GM23248 (cell line): ENCODE measurements around the gene HDAC2. TPM values are rescaled to one million over a fixed set of nuclear protein-coding genes. Genes with fewer than 3 reads are reported as not detected.

ENCODE experiments used
- DNase-seq: peaks from one replicate; pipeline ENCODE4 v3.0.0-alpha.2; 2015
- H2AFZ ChIP-seq: fragments of 200-600 bp; sonication (generic); 2 replicates; pipeline ENCODE4 v1.6.1; 2016; ENCODE audit warnings: antibody characterized with exemption
- H3F3A ChIP-seq: fragments of 200-600 bp; sonication (generic); 2 replicates; pipeline ENCODE4 v1.6.1; 2016; ENCODE audit warnings: mild to moderate bottlenecking, antibody characterized with exemption, mixed run types; ENCODE audit not compliant: insufficient read depth
- H3K27ac ChIP-seq: fragments of 200-600 bp; sonication (generic); 2 replicates; pipeline ENCODE4 v1.5.1; 2016; ENCODE audit warnings: mild to moderate bottlenecking
- H3K27me3 ChIP-seq: fragments of 200-600 bp; sonication (generic); replicated peaks from 2 replicates; pipeline ENCODE4 v1.6.1; 2016; ENCODE audit warnings: mild to moderate bottlenecking; ENCODE audit not compliant: insufficient read depth
- H3K36me3 ChIP-seq: fragments of 200-600 bp; sonication (generic); 2 replicates; pipeline ENCODE4 v1.6.1; 2016; ENCODE audit warnings: low read depth, mild to moderate bottlenecking
- H3K4me1 ChIP-seq: fragments of 200-600 bp; sonication (generic); 2 replicates; pipeline ENCODE4 v1.6.1; 2016; ENCODE audit warnings: mild to moderate bottlenecking; ENCODE audit not compliant: insufficient read depth
- H3K4me2 ChIP-seq: fragments of 200-600 bp; sonication (generic); one replicate; pipeline ENCODE4 v1.6.1; 2016; ENCODE audit warnings: mild to moderate bottlenecking; ENCODE audit not compliant: unreplicated experiment
- H3K4me3 ChIP-seq: fragments of 200-600 bp; sonication (generic); 2 replicates; pipeline ENCODE4 v1.5.1; 2016; ENCODE audit warnings: mild to moderate bottlenecking
- H3K79me2 ChIP-seq: fragments of 200-600 bp; sonication (generic); 2 replicates; pipeline ENCODE4 v1.6.1; 2016; ENCODE audit warnings: mild to moderate bottlenecking; ENCODE audit not compliant: insufficient read depth
- H3K9ac ChIP-seq: fragments of 200-600 bp; sonication (generic); 2 replicates; pipeline ENCODE4 v1.6.1; 2016; ENCODE audit warnings: mild to moderate bottlenecking
- H3K9me2 ChIP-seq: fragments of 200-600 bp; sonication (generic); 2 replicates; pipeline ENCODE4 v1.6.1; 2016; ENCODE audit warnings: mixed run types, mild to moderate bottlenecking, moderate library complexity; ENCODE audit not compliant: insufficient read depth
- H3K9me3 ChIP-seq: fragments of 200-600 bp; sonication (generic); one replicate; pipeline ENCODE4 v1.6.1; 2017; ENCODE audit warnings: low read depth
- H4K20me1 ChIP-seq: fragments of 200-600 bp; sonication (generic); 2 replicates; pipeline ENCODE4 v1.6.0; 2016; ENCODE audit not compliant: insufficient read depth
- EZH2 ChIP-seq: fragments of 200-600 bp; sonication (generic); IDR thresholded peaks from 2 replicates; pipeline ENCODE4 v1.6.1; 2018; ENCODE audit warnings: antibody characterized with exemption, mild to moderate bottlenecking; ENCODE audit not compliant: insufficient read depth, poor library complexity, severe bottlenecking
- EZH2phosphoT487 ChIP-seq: fragments of 200-600 bp; sonication (generic); IDR thresholded peaks from 2 replicates; pipeline ENCODE4 v1.6.1; 2018; ENCODE audit warnings: antibody characterized with exemption, moderate library complexity, mild to moderate bottlenecking, low read depth; ENCODE audit not compliant: insufficient read depth
- WGBS, 2 experiments: methylation state at CpG; one replicate each; pipeline ENCODE4 v1.1.6; 2015 to 2017; ENCODE audit warnings: low lambda C conversion rate in 2 of 2, low coverage in 1 of 2; ENCODE audit errors: missing lambda C conversion rate in 2 of 2; 5-methylcytosine and 5-hydroxymethylcytosine counted together
- in situ Hi-C: fragments of 300-500 bp; cut with MboI; formaldehyde crosslinking; loops from 2 replicates; pipeline ENCODE4 v1.15.0; 2020
- polyA plus RNA-seq: library from polyadenylated mRNA; unstranded; fragments of >200 nt; fragmentation: Nextera tagmentation; extraction: Ambion mirVana; gene quantifications from 2 replicates; pipeline ENCODE4 v1.2.1, GENCODE V29; 2016
- total RNA-seq: library from RNA; depleted of rRNA; stranded (reverse); fragments of >200 nt; shearing (Covaris generic); gene quantifications from 2 replicates; pipeline ENCODE4 v1.2.3, GENCODE V29; 2014

Gene HDAC2
- total and polyA plus RNA-seq, 2 experiments from 2014 or later = 29.4 to 97.4 TPM

- Histone ChIP-seq H3K79me2 (no peaks in the 10 kb centered on the region), H3K4me2 (no peak overlapping the region), H3F3A (no peaks in the 10 kb centered on the region), H4K20me1 (no peaks in the 10 kb centered on the region), H3K9me3 (no peaks in the 10 kb centered on the region), H3K9me2 (no peaks in the 10 kb centered on the region), H3K4me3 (no peak overlapping the region), H3K27me3 (no peaks in the 10 kb centered on the region), H3K36me3 (no peaks in the 10 kb centered on the region), H2AFZ (no peak overlapping the region), H3K4me1 (no peaks in the 10 kb centered on the region), H3K9ac (no peak overlapping the region), H3K27ac (no peak overlapping the region)
- TF ChIP-seq EZH2 = no peak
- TF ChIP-seq EZH2phosphoT487 = no peak
- peak; percentile 36 for DNase-seq
- in situ Hi-C loops = loop anchor here (25.0 kb wide), 1 partner anchor 306 kb away; no protein-coding TSS in a partner anchor
- 74 to 79% methylated on average over 4 of the region's 4 CpGs for WGBS, 2 experiments
These were observed 10.1 kb upstream of the HDAC2 start for GRCh38 chr6:113980937-113981554.

GRCh38 chr6:113979937-113980336 lies 9.0 kb upstream of the HDAC2 start:
- TF ChIP-seq EZH2phosphoT487 (no peak), EZH2 (no peak)
- no peak overlapping the region for H3K4me2 ChIP-seq
- no peak overlapping the region for H2AFZ ChIP-seq
- no peaks in the 10 kb centered on the region for H3K27me3 ChIP-seq
- H4K20me1 ChIP-seq = no peaks in the 10 kb centered on the region
- H3K79me2 ChIP-seq = no peaks in the 10 kb centered on the region
- no peaks in the 10 kb centered on the region for H3K9me2 ChIP-seq
- no peak for DNase-seq
- H3K36me3 ChIP-seq = no peaks in the 10 kb centered on the region
- no peak overlapping the region for H3K27ac ChIP-seq
- H3K4me3 ChIP-seq = no peak overlapping the region
- no peaks in the 10 kb centered on the region for H3F3A ChIP-seq
- 24% methylated on average over 1 of the region's 1 CpG for WGBS, 2 experiments
- no peaks in the 10 kb centered on the region for H3K9me3 ChIP-seq
- in situ Hi-C loops = loop anchor here (25.0 kb wide), 1 partner anchor 307 kb away; no protein-coding TSS in a partner anchor
- no peaks in the 10 kb centered on the region for H3K4me1 ChIP-seq
- H3K9ac ChIP-seq = no peak overlapping the region

- 94% methylated on average over 3 of the region's 3 CpGs for WGBS, 2 experiments
- no peak for TF ChIP-seq EZH2
- TF ChIP-seq EZH2phosphoT487 = no peak
- Histone ChIP-seq H3F3A (no peaks in the 10 kb centered on the region), H3K9me3 (no peaks in the 10 kb centered on the region), H3K27ac (no peak overlapping the region), H2AFZ (no peak overlapping the region), H4K20me1 (no peaks in the 10 kb centered on the region), H3K9me2 (no peaks in the 10 kb centered on the region), H3K4me2 (no peak overlapping the region), H3K4me1 (no peaks in the 10 kb centered on the region), H3K79me2 (no peaks in the 10 kb centered on the region), H3K27me3 (no peaks in the 10 kb centered on the region), H3K9ac (no peak overlapping the region), H3K4me3 (no peak overlapping the region), H3K36me3 (no peaks in the 10 kb centered on the region)
- DNase-seq = no peak
- in situ Hi-C loops = loop anchor here (25.0 kb wide), 1 partner anchor 309 kb away; no protein-coding TSS in a partner anchor
These were observed 7.2 kb upstream of the HDAC2 start for GRCh38 chr6:113978084-113978675.

GRCh38 chr6:113976806-113977205 lies 5.9 kb upstream of the HDAC2 start:
- no peak for DNase-seq
- no peaks in the 10 kb centered on the region for H3K27me3 ChIP-seq
- no peaks in the 10 kb centered on the region for H3K79me2 ChIP-seq
- H3K9me3 ChIP-seq = no peaks in the 10 kb centered on the region
- no peaks in the 10 kb centered on the region for H4K20me1 ChIP-seq
- no peak overlapping the region for H3K9ac ChIP-seq
- H3K27ac ChIP-seq = no peak overlapping the region
- H3K36me3 ChIP-seq = no peaks in the 10 kb centered on the region
- no peak overlapping the region for H3K4me2 ChIP-seq
- no peaks in the 10 kb centered on the region; the same call in 1 of the 2 replicates for H3K4me1 ChIP-seq
- H3F3A ChIP-seq = no peaks in the 10 kb centered on the region
- H3K9me2 ChIP-seq = no peaks in the 10 kb centered on the region
- no peak overlapping the region for H2AFZ ChIP-seq
- no peak for TF ChIP-seq EZH2phosphoT487
- no peak for TF ChIP-seq EZH2
- in situ Hi-C loops = loop anchor here (25.0 kb wide), 1 partner anchor 310 kb away; no protein-coding TSS in a partner anchor
- WGBS, 2 experiments = 89 to 93% methylated on average over 2 of the region's 2 CpGs
- no peak overlapping the region for H3K4me3 ChIP-seq
